ENCODE measurements around the gene GPR132.
A peak's percentile ranks its signal among the peaks of the same experiment; 100 is the strongest.

The GPR132 gene

DNA sequence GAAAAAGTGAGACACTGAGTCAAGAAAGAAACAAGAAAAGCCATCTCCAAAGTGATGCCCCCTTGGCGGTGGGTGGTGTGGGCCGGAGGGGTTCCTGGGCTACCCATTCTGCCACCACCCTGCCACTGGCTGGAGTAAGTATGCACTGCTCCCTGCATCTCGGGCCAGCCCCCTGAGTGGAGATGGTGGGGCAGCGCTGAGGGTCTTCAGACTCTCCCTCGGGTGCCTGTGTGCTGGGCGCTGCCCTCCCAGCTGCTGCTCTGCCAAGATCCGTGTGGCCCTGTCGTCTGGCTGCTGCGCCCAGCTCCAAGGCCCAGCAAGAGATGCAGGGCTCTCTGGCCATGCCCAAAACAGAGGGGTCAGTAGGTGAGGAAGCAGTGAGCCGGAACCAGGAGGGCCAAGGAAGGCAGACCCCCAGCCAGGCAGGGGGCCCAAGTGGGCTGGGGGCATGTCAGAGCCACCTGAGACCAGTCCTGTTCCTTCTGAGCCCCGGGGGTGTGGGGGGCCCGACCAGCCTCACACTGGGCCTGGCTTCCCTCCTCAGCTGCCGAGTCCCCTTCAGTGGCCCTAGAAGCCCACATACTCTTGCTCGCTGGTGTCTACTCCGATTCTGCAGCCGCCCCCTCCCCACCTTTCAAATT is 5.2 kb downstream of the GPR132 start:
- DNase-seq: peak; percentile 24

DNA sequence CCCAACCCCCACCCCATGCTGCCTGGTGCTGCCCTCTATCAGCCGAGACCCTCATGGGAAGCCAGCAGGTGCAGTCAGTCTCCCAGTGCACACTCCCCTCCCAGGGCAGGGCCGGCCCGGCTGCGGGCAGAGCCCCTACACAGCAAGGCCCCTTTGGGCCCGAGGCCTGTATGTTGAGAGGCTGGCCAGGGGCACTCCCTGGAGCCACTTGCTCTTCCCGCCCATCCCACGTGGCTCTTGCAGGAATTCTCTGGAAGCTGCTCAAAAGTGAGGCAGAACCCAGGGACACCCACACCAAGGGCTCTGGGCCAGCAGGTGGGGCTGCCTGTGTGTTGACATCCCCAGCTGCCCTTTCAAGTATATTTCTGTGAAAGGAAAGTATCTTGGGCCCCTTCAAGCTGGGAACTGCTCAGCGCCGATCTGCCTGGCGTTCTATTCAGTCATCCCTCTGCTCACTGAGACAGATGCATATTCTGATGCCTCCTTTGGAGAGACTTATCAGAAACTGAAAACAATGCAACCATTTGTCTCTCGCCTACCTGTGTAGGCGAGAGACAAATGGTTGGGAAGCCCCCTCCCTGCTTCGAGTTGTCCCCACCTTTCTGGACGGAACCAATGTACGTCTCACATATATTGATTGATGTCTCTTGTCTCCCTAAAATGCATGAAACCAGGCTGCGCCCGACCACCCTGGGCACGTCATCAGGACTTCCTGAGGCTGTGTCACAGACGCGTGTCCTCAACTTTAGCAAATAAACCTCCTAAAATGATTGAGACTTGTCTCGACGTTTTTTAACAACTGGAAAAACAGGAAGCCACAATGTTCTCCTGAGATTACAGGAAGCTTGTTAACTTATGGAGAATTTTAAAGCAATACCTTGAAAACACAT is 6.0 kb downstream of the GPR132 start:
- DNase-seq: peak; percentile 75

DNA sequence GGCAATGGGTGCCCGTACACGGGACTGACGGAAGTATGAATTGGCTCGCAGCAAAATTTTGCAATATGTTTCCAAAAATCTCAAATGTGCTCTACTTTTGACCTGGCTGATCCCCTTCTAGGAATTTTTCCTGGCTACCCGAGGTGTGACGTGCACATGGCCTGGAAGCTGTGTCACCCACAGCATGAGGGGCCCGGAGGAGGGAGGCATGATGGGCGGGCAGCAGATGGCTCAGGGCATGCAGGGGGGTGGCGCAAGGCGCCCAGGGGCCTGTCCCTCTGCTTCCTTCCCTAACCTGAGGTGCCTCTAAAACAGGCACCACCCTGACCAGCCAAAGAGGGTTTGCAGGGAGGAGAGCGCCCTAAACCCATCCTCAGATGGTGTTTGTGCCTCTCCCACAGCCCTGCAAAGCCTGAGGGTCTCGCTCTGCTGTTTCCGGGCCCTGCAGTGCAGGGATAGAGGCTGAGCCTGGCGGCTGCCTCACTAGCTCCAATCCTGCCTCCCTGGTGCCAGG is 6.7 kb downstream of the GPR132 start:
- DNase-seq: no peak

DNA sequence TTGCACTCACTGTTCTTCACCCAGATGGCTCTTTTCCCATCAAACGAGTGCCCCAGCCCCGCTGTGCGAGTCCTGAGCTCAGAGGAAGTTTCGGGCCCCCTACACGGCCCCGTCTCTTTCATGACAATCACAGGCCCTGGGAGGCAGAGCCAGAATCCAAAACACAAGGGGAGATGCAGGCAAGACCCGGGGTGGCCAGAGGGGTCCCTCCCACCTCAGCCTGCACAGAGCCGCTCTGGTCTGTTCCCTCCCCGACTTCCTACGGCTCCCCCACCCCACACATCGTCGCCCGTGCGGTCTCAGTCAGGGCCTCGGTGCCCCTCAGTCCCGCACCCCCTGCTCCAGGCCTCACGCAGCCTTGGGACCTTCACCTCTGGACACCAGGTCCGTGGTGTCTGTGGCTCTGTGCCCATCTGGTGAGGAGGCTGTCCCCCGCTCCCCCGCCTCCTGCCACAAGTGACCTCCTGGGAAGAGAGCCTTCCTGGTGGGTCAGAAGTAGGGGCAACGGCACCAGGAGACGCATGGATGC is 8.9 kb downstream of the GPR132 start:
- DNase-seq: no peak

DNA sequence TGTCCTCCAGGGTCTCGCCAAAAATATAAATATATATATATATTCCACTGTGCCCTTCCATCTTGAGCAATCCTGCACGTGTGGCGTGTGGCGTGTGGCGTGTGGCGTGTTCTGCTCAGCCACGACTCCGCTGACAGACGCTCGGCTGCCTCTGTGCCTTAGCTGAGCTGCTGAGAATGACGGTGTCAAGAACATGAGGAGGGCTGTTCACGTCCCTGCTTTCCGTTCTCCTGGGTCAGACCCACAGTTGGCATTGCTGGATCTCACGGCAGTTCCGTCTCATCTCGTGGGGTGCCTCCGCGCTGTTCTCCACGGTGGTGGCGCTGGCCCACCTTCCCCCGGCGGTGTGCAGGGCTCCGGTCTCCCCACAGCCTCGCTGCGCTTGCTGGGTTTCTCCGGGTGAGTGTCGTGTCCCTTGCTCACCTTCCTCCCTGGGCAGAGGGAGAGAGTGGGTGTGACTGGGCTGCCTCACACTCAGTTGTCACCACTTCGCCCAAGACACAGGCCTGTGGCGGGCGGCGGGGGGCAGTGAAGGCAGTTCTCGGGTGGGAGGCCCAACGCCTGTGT is 9.4 kb downstream of the GPR132 start:
- no peak for DNase-seq

DNA sequence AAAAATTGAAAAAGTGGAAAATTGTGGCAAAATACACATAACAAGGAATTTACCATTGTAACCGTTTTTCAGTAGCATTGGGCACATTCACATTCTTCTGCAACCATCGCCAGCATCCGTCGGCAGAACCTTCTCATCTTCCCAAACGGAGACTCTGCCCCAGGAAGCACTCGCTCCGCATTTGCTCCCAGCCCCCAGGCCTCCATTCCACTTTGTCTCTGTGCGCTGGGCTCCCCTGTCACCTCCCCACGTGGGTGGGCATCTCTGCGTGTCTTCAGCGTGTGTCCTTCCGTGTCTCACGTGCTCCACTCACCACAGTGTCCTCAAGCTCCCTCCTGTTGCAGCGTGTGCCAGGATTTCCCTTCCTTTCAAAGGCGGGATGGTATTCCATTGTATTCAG is 9.9 kb downstream of the GPR132 start:
- DNase-seq: no peak

DNA sequence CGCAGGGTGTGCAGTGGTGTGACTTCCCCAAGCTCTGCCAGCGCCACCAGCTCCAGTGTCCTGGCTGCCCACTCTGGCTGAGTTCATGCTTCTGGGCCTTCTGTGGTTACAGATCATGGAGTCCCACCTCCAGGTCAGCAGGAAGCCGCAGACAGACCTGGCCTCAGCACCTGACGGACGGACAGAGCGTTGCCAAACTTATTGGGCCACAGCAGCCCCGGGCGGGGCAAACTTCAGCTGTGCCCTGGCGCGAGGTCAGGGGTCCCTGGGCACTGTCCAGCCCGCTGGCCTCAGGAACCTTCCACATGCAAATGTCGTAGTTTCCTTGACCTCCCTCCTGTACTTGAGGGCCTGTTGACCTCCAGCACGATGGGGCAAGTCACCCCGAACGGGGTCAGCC is 11.2 kb downstream of the GPR132 start:
- no peak for DNase-seq

DNA sequence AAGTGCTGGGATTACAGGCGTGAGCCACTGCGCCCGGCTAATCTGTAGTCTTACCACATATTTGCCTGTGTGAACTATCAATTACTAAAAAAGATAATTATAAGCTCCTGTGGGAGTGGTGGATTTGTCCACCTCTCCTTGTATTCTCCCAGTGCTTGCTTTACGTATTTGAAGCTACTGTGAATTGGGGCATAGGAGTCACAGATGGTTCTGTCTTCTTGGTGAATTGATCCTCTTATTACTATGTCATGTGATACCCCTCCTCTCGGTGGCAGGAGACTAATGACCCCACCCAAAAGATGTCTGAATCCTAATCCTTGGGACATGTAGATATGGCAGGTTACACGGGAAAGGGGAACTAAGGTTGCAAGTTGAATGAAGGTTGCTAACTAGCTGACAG is 11.8 kb downstream of the GPR132 start:
- no peak for DNase-seq

DNA sequence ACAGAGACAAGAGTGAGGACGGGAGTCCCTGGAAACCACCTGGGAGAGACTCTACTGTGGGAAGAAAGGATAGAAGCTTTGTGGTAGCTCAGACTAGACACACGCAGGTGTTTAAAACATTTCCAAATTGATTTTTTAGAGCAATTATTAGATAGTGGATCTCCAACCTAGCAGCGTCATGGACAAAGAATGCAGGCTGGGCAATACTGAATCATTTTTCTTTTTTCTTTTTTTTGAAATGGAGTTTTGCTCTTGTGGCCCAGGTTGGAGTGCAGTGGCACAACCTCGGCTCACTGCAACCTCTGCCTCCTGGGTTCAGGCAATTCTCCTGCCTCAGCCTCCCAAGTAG is 13.1 kb downstream of the GPR132 start:
- no peak for DNase-seq

DNA sequence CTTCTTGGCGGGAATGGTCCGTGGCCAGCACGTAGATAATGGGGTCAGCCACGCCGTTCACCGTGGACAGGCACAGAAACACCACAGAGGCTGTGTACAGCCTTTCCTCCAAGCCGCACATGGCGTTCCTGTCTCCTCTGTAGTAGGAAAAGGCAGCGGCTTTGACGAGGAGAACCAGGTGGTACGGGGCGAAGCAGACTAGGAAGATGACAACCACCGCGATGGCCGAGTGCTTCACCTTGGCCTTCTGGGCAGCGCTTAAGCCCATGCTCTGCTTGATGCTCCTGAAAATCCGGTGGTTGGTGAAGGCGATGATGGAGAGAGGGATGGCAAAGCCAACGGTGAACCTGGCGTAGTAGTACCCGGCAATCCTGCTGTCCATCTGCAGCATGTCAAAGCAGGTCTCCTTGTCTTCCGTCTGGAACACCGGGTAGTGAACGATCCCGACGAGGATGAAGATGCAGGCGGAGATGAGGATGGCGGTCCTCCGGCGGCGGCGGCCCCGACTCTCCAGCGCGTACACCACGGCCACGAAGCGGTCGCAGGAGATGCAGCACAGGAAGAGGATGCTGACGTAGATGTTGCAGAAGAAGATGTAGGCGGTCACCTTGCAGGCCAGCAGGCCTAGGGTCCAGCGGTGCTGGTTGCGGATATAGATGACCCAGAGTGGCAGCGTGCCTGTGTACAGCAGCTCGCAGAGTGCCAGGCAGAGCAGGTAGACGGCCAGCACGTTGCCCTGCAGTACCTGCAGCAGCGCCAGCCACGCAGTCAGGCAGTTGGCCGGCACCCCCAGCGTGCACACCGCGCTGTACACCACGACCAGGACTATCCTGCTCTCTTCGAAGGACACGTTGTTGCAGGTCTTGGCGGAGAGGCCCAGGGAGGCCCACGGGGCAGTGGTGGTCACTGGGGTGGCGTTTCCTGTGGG is 13.8 kb downstream of the GPR132 start:
- DNase-seq: no peak

DNA sequence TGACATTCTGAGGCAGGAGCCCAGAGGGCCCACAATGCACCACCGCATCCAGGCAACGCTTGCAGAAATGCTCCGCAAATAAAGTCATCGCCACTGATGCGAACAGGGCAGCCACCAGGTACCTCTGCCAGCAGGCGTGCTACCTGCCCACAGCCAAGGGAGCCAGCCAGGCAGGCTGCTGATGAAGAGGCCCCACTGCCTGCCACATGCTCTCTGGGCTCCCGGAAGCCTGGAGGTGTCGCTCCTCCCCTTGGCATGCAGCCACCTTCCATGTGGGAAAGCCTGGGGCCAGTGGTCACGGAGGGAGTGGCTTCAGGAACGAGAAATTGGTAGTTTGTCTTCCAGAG is 14.7 kb downstream of the GPR132 start:
- no peak for DNase-seq

DNA sequence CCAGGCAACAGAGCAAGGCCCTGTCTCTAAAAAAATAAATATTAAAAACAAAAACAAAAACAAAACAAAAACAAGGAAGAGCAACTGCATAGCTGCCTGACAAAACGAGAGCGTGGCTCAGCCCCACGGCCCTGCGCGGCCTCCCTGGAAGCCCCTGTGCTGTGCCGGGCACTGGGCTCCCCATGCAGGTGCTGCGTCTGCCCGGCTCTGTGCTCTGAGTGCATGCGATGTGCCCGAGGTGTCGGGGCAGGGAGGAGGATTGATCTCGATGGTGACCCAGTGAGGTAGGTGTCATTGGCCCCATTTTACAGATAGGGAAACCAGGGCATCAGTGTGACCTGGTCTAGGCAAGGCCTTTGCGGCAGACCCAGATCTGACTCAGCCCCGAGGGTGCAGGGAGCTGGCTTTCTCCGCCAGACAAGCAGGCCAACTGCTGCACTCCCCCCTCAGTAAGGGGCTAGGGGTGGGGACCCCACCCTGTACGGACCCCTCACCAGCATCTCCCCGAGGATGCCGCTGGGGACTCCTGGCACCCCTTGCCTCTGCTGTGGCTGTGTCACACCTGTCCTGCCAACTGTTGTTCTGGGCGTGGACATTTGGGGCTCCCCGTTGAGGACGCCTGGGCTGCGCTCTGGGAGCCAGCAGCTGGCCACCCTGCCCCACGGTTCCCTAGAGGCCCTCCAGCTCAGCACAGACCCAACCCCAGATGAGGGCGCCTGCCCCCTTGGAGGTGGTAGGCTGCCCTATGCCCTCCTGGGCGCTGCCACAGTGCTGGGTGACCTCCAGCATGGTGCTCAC is 15.3 kb downstream of the GPR132 start:
- no peak for DNase-seq

DNA sequence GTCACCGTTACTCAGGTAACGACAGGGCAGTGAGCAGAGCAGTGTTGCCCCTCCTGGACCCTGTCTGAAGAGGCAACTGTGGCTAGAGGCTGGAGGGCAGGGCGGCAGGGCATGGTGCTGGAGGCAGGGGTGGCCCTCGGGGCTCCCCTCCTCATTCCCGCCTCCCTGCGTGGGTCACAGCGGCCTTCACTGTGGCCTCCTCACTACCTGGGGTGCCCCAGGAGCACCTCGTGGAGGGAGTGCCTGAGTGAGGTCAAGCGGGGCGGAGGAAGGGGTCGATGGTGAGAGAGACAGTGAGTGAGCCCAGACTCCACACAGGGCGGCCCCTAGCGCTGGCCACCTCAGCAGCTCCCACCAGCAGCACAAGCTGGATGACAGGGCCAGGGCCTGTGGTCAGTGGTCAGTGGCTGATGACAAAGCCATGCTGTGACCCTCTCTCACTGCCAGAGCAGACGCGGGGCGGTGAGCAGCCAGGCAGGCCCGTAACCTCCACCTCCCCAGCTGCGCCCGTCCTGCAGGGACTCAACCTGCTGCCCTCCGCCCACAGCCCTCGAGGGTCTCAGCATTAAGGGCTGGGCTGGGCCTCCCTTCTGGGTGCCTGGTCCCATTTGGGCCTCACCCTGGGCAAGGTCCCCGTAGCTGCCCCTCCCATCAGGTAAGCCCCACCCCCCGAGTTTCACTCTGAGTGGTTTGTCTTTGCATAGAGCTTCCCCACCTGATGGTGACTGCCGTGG is 17.8 kb downstream of the GPR132 start:
- peak; percentile 16 for DNase-seq

DNA sequence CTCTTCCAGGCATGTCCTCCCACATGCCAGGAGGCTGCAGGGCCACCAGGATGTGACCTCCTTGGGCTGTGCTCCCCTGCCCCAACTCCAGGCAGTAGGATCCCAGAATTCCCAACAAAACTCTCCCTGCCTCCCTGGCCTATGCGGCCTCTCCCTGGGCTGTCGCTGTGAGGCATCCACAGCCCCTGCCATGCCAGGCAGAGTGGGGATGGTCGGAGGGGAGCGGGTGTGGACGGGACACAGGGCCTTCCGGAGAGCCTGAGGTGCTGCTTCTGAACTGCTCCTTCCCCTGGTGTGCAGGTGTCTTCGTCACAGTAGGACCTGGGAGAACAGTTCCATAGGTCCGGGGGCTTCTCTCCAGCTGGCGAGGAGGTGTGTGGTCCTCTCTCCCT is 18.3 kb downstream of the GPR132 start:
- DNase-seq: no peak

DNA sequence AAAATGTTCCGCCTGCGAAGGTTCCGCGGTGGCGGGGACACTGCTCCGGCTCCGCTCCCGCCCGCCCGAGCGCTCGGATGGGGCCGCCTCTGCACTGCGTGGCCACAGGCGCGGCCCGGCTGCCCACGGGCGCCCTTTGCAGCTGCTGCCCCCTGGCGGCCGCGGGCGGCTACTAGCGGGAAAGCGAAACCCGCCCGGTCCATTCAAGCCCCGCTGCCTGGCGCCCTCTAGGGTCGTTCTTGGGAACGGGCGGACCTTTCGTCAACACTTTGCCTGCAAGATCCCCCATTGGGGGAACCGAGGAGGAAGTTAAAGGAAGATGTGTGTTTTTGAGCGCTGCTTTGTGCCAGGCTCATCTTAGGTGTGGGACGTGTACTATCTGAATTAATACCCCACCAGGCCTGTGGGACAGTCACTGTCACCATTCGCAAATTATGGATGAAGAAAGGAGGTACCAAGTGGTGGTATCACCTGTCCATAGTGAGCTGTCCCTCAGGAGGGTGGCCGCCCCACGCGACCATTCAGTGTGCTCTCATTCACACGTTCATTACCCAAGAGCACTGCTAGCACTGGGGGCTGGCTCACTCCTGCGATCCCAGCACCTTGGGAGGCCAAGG is 19.4 kb downstream of the GPR132 start:
- peak; percentile 94 for DNase-seq

DNA sequence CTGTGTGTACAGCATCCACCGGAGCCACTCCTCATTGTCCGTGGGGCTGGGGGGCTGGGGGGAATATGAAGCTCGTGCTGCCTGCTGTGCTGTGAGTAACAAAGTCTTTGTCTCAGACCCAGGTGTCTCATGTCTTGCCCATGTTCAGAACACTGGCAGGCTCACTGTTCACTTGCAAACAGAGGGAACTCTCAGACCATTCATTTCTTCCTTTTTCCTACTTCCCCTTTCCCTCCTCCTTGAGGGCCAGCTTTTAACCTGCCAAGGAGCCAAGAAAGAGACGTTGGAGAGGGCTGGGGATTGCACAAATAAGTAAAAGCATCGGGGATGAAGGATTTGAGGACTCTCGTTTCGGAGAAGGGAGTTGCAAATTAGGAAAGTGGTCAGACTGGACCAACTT is 21.6 kb downstream of the GPR132 start:
- DNase-seq: no peak

DNA sequence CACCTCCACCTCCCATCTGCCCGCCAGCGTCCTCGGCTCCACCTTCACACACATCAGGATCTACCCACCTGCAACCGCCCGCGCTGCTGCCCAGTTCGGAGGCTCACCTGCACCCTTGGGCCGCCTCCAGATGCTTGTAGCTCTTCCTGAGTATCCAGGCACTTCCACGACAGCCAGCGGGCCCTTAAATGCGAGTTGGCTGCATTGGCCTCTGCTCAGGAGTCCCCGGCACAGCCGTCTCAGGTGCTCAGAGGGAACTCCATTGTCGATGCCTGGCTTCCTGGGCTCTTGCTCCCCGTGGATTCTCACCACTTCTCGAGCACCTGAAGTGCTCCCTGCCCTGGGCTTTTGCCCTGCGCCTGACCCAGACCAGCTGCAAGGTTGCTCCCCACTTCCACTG is 22.4 kb downstream of the GPR132 start:
- no peak for DNase-seq

DNA sequence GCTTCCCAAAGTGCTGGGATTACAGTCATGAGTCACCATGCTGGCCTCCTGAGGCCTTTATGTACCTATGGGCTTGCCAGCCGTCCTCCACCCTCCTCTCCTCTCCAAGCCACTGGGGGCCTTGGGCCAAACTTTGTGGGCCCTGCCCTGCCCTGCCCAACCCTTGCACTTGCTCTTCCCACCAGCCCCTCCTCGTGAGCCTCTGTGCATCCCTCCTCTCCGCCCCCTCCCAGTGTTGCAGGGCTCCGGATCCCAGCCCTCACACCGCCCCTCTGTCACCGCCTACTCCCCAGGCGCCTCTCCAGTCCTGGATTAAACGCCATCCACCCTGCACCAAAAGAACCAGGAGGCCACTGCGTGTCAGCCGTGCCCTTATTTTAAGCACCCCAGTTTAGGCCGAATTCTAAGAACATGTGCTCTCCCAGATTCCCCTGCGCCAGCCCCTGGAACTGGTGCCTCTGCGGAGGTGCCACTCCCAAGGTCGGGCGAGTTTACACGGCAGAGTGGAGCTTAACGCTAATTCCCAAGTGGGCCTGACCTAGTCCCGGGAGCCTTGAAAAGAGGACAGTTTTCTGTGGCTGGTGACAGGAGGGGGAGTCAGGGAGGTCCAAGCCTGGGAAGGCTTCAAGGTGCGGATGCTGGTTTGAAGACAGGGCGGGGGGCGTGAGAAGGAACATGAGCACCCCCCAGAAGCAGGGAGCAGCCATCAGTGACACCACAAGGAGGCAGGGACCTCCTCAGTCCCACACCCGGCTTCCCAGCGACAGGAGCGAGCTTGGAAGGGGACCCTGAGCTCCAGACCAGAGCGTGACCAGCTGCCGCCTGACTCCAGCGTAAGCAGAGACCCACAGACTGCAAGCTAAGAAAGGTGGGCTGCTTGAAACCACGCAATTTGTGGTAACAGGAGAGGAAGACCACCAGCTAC is 23.1 kb downstream of the GPR132 start:
- DNase-seq: no peak

DNA sequence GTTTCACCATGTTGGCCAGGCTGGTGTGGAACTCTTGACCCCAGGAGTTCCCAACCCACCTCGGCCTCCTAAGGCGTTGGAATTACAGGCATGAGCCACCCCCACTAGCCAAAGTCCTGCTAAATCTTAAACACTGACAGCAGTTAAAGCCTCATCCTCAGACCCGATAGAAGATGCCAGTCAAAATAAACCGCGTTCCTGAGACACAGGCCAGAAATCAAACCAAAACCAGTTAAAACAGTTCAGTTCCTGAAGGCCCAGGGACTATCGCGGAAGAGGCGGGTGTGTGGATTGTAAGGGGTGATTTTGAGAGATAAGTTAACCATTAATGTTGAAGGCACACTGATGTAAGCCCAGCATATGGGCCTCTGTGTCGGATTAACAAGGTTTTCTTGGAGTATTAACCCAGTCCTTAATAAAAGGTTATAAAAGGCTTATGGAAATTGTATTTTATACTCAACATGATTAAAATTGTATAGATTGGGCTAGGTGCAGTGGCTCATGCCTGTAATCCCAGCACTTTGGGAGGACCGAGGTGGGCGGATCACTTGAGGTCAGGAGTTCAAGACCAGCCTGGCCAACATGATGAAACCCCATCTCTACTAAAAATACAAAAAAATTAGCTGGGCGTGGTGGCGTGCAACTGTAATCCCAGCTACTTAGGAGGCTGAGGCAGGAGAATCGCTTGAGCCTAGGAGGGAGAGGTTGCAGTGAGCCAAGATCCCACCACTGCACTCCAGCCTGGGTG is 25.6 kb downstream of the GPR132 start:
- DNase-seq: no peak
